Caco-2 (cell line): ENCODE measurements around the gene PCBP3. TPM values are rescaled to one million over a fixed set of nuclear protein-coding genes. Genes with fewer than 3 reads are reported as not detected.

Experiments
- BruUV-seq: library from RNA; stranded (reverse); fragments of 400-500 nt; replicated peaks from 2 replicates; lab custom pipeline; 2021; lab: Mats Ljungman, UMichigan
- CTCF ChIA-PET: fragments of 300-600 bp; sonication (Branson Sonifier 250); formaldehyde crosslinking; loops from one replicate; lab custom pipeline; 2022; ENCODE audit warnings: antibody characterized with exemption; lab: Charles Lee
- POLR2A ChIA-PET: fragments of 300-600 bp; sonication (Branson Sonifier 250); formaldehyde crosslinking; loops from one replicate; lab custom pipeline; 2022; ENCODE audit warnings: antibody characterized with exemption; lab: Charles Lee
- DNase-seq, 2 experiments: peaks; one replicate each; pipeline versions ENCODE4 v3.0.0 to v3.0.0-alpha.2; 2020 to 2022
- H3K27me3 ChIP-seq: replicated peaks from 2 replicates; pipeline ENCODE4 v1.6.0; 2011; ENCODE audit warnings: low read length; ENCODE audit not compliant: control insufficient read depth, insufficient read depth
- H3K36me3 ChIP-seq: 2 replicates; pipeline ENCODE4 v1.5.1; 2011; ENCODE audit warnings: low read length; ENCODE audit not compliant: control insufficient read depth, insufficient read depth
- H3K4me1 ChIP-seq: fragments of 250-450 bp; sonication (Bioruptor Pico); 2 replicates; pipeline ENCODE4 v1.5.1; 2020; ENCODE audit warnings: mild to moderate bottlenecking
- H3K4me3 ChIP-seq: 2 replicates; pipeline ENCODE4 v1.5.1; 2011; ENCODE audit warnings: low read depth, mild to moderate bottlenecking, control low read depth, low read length
- H3K9me3 ChIP-seq: fragments of 250-450 bp; sonication (Bioruptor Pico); 2 replicates; pipeline ENCODE4 v1.5.1; 2020; ENCODE audit warnings: mild to moderate bottlenecking, moderate library complexity
- H3K27ac Mint-ChIP-seq: one replicate; pipeline ENCODE4 v1.8.0; 2022; ENCODE audit warnings: mixed read lengths; ENCODE audit not compliant: unreplicated experiment
- H3K27me3 Mint-ChIP-seq: one replicate; pipeline ENCODE4 v1.8.0; 2022; ENCODE audit warnings: mixed read lengths; ENCODE audit not compliant: insufficient read depth, unreplicated experiment
- H3K36me3 Mint-ChIP-seq: one replicate; pipeline ENCODE4 v1.8.0; 2022; ENCODE audit warnings: mild to moderate bottlenecking, mixed read lengths; ENCODE audit not compliant: insufficient read depth, unreplicated experiment
- H3K4me1 Mint-ChIP-seq: one replicate; pipeline ENCODE4 v1.8.0; 2022; ENCODE audit warnings: low read depth, mixed read lengths; ENCODE audit not compliant: unreplicated experiment
- H3K4me3 Mint-ChIP-seq: one replicate; pipeline ENCODE4 v1.8.0; 2022; ENCODE audit warnings: mild to moderate bottlenecking, moderate library complexity, mixed read lengths; ENCODE audit not compliant: unreplicated experiment
- H3K9me3 Mint-ChIP-seq: one replicate; pipeline ENCODE4 v1.8.0; 2022; ENCODE audit warnings: mixed read lengths; ENCODE audit not compliant: unreplicated experiment
- CTCF ChIP-seq, 2 experiments: fragments of 200-600 bp in 1 of 2; IDR thresholded peaks; 1 replicate in 1 of 2; 2 replicates in 1 of 2; pipeline versions ENCODE4 v1.5.1 to v1.8.0; 2011 to 2022; ENCODE audit warnings: antibody characterized with exemption in 1 of 2, control low read depth in 1 of 2, inconsistent platforms in 1 of 2, low read depth in 1 of 2, low read length in 1 of 2, mild to moderate bottlenecking in 1 of 2, moderate library complexity in 1 of 2; ENCODE audit not compliant: insufficient read depth in 1 of 2, severe bottlenecking in 1 of 2, unreplicated experiment in 1 of 2
- intact Hi-C: fragments of 100-400 bp; cut with micrococcal nuclease; formaldehyde crosslinking; loops from one replicate; pipeline ENCODE4 v1.10.0; 2022; ENCODE audit not compliant: unreplicated experiment
- total RNA-seq: library from RNA; stranded (reverse); gene quantifications from 2 replicates; pipeline ENCODE4 v1.2.3, GENCODE V29; 2022

PCBP3 gene
- total RNA-seq, 1 experiment from 2014 or later, result 0.75 TPM

DNA sequence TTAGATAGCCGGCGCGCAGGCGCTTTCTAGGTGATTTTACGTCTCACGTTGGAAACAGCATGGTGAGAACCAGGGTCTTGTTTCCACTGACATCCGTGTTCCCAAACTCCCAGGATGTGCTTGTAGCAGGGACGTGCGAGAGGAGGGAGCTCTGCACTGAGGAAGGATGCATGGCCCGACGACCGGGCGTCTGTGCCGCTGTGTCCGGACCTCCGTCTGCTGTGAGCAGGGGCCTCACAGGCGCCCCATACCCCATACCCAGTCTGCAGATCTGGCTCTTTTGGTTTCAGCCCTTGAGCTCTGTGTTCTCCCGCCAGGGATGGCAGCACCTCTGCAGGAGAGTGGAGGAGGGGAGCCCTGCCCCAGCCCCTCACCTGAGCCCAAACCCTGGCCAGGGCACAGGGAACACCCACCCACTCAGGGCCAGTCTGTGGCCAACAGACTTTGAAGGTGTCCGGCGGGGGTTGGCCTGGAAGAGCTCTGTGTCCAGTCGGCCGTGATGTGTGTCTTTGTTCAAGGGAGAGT is 270.9 kb downstream of the PCBP3 start:
- Histone ChIP-seq H3K4me3 (no peak overlapping the region), H3K9me3 (no peaks in the 10 kb centered on the region), H3K4me1 (no peaks in the 10 kb centered on the region), H3K36me3 (no peaks in the 10 kb centered on the region), H3K27me3 (no peaks in the 10 kb centered on the region)
- Mint-ChIP-seq H3K4me3 (no peak overlapping the region), H3K27me3 (no peaks in the 10 kb centered on the region), H3K9me3 (no peaks in the 10 kb centered on the region), H3K36me3 (no peaks in the 10 kb centered on the region), H3K27ac (no peak overlapping the region), H3K4me1 (no peaks in the 10 kb centered on the region)
- ChIA-PET POLR2A (no interaction called here), CTCF (no interaction called here)
- BruUV-seq, result no TSS peak
- no peak for TF ChIP-seq CTCF (IDR thresholded peaks at IDR 0.05; ENCODE audit: insufficient read depth in 1 of 2, low read depth in 1 of 2, low read length in 1 of 2, severe bottlenecking in 1 of 2, unreplicated experiment in 1 of 2)
- intact Hi-C loops, result no loop called here
- DNase-seq, result no peak

GRCh38 chr21:45916011-45916840 is 272.7 kb downstream of the PCBP3 start:
- DNase-seq, result no peak
- no peaks in the 10 kb centered on the region for H3K36me3 Mint-ChIP-seq
- H3K27ac Mint-ChIP-seq, result no peak overlapping the region
- no peaks in the 10 kb centered on the region for H3K4me1 ChIP-seq
- H3K4me3 ChIP-seq, result no peak overlapping the region
- TF ChIP-seq CTCF (IDR thresholded peaks at IDR 0.05; ENCODE audit: insufficient read depth in 1 of 2, low read depth in 1 of 2, low read length in 1 of 2, severe bottlenecking in 1 of 2, unreplicated experiment in 1 of 2), result no peak
- intact Hi-C loops, result no loop called here
- no peak overlapping the region for H3K4me3 Mint-ChIP-seq
- H3K9me3 Mint-ChIP-seq, result no peaks in the 10 kb centered on the region
- no peaks in the 10 kb centered on the region for H3K9me3 ChIP-seq
- H3K27me3 Mint-ChIP-seq, result no peaks in the 10 kb centered on the region
- ChIA-PET POLR2A (no interaction called here), CTCF (no interaction called here)
- no peaks in the 10 kb centered on the region for H3K27me3 ChIP-seq
- no peaks in the 10 kb centered on the region for H3K36me3 ChIP-seq
- no peaks in the 10 kb centered on the region for H3K4me1 Mint-ChIP-seq
- BruUV-seq, result no TSS peak

DNA sequence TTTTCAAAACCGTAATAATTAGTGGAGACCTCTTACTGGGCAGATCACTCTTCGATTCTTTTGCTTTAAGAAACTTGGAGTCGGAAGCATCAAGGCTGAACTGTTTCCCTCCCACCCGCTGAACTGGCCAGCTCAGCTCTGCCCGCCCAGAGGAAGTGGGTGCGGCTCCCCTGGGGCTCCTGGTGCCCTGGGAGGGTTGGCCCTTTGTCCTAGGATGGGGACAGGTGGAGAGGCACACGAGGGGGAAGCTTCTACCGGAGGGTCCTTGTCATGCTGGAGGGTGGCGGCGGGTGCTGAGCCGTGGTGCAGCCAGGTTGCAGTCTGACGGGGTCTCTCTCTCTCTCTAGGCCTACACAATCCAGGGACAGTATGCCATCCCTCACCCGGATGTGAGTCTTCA is 273.7 kb downstream of the PCBP3 start:
- Histone ChIP-seq H3K4me1 (no peaks in the 10 kb centered on the region), H3K27me3 (no peaks in the 10 kb centered on the region), H3K4me3 (no peak overlapping the region), H3K36me3 (no peaks in the 10 kb centered on the region), H3K9me3 (no peaks in the 10 kb centered on the region)
- H3K4me3 Mint-ChIP-seq, result no peak overlapping the region
- TF ChIP-seq CTCF (IDR thresholded peaks at IDR 0.05; ENCODE audit: insufficient read depth in 1 of 2, low read depth in 1 of 2, low read length in 1 of 2, severe bottlenecking in 1 of 2, unreplicated experiment in 1 of 2), result no peak
- ChIA-PET POLR2A (no interaction called here), CTCF (no interaction called here)
- no peak overlapping the region for H3K27ac Mint-ChIP-seq
- H3K27me3 Mint-ChIP-seq, result no peaks in the 10 kb centered on the region
- DNase-seq, result no peak
- no peaks in the 10 kb centered on the region for H3K4me1 Mint-ChIP-seq
- BruUV-seq, result no TSS peak
- no peaks in the 10 kb centered on the region for H3K36me3 Mint-ChIP-seq
- intact Hi-C loops, result no loop called here
- H3K9me3 Mint-ChIP-seq, result no peaks in the 10 kb centered on the region
